ENCODE measurements around the gene NXNL2.

Gene NXNL2

DNA sequence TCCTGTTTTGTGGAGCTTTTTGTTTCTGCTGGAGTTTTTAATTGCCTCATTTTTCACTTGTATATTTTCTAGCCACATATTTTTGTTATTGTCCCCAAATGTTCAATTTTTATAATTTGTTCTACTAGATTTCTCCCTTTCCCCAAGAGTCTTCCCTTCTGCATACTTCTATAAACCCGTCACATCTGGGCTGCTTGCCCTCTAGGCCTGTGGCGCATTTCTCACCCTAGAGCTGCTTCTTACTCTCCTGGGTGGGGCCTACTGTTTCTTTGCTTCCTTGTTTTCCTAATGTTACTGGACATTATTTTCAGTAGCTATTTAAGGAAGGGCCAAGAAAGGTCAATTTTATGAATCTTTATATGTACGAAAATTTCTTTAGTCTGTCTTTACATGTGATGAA is 51.5 kb downstream of the NXNL2 start:
- no peak overlapping the region for H3K27ac ChIP-seq (ENCODE audit: low read length)
- no peaks in the 10 kb centered on the region for H3K4me1 ChIP-seq (ENCODE audit: low read length)
- peaks cover 5% of the 10 kb centered on the region; the same call in 1 of the 2 replicates for H3K27me3 ChIP-seq (ENCODE audit: low read depth, low read length)
- H2AFZ ChIP-seq (ENCODE audit: low read depth, low read length) = no peak overlapping the region
- H3K79me2 ChIP-seq (ENCODE audit: low read length) = no peaks in the 10 kb centered on the region
- no peak overlapping the region for H3K4me3 ChIP-seq (ENCODE audit: low read length)
- H3K4me2 ChIP-seq (ENCODE audit: low read length) = no peak overlapping the region
- no peaks in the 10 kb centered on the region for H4K20me1 ChIP-seq (ENCODE audit: insufficient read depth, low read length)
- H3K9me3 ChIP-seq (ENCODE audit: insufficient read depth, low read length) = no peaks in the 10 kb centered on the region
- H3K36me3 ChIP-seq (replicated peaks; ENCODE audit: low read depth, low read length) = no peaks in the 10 kb centered on the region
- no peak overlapping the region for H3K9ac ChIP-seq (ENCODE audit: low read length)
- TF ChIP-seq EZH2phosphoT487 (IDR thresholded peaks at IDR 0.05; ENCODE audit: low read depth) = no peak
- no peak for TF ChIP-seq CTCF (IDR thresholded peaks at IDR 0.05; ENCODE audit: low read depth, low read length)

- TF ChIP-seq EZH2phosphoT487 (IDR thresholded peaks at IDR 0.05; ENCODE audit: low read depth) (no peak), CTCF (IDR thresholded peaks at IDR 0.05; ENCODE audit: low read depth, low read length) (no peak)
- no peak overlapping the region for H3K4me3 ChIP-seq (ENCODE audit: low read length)
These were observed 52.2 kb downstream of the NXNL2 start for GRCh38 chr9:88587182-88587581.

GRCh38 chr9:88587885-88588649 is 53.1 kb downstream of the NXNL2 start:
- no peaks in the 10 kb centered on the region for H3K36me3 ChIP-seq (replicated peaks; ENCODE audit: low read depth, low read length)
- no peaks in the 10 kb centered on the region for H3K4me1 ChIP-seq (ENCODE audit: low read length)
- H3K27me3 ChIP-seq (ENCODE audit: low read depth, low read length) = peaks cover 5% of the 10 kb centered on the region
- no peak overlapping the region for H3K4me2 ChIP-seq (ENCODE audit: low read length)
- H3K27ac ChIP-seq (ENCODE audit: low read length) = no peak overlapping the region
- no peak for TF ChIP-seq CTCF (IDR thresholded peaks at IDR 0.05; ENCODE audit: low read depth, low read length)
- TF ChIP-seq EZH2phosphoT487 (IDR thresholded peaks at IDR 0.05; ENCODE audit: low read depth) = no peak
- H3K9ac ChIP-seq (ENCODE audit: low read length) = no peak overlapping the region
- H2AFZ ChIP-seq (ENCODE audit: low read depth, low read length) = no peak overlapping the region
- H3K9me3 ChIP-seq (ENCODE audit: insufficient read depth, low read length) = no peaks in the 10 kb centered on the region
- no peak overlapping the region for H3K4me3 ChIP-seq (ENCODE audit: low read length)
- H4K20me1 ChIP-seq (ENCODE audit: insufficient read depth, low read length) = no peaks in the 10 kb centered on the region
- H3K79me2 ChIP-seq (ENCODE audit: low read length) = no peaks in the 10 kb centered on the region

More at GRCh38 chr9:88587182-88587581, 52.2 kb downstream of the NXNL2 start:
- peaks cover 5% of the 10 kb centered on the region for H3K27me3 ChIP-seq (ENCODE audit: low read depth, low read length)
- no peaks in the 10 kb centered on the region for H3K9me3 ChIP-seq (ENCODE audit: insufficient read depth, low read length)
- no peaks in the 10 kb centered on the region for H4K20me1 ChIP-seq (ENCODE audit: insufficient read depth, low read length)
- no peaks in the 10 kb centered on the region for H3K4me1 ChIP-seq (ENCODE audit: low read length)
- no peak overlapping the region for H3K9ac ChIP-seq (ENCODE audit: low read length)
- no peak overlapping the region for H3K4me2 ChIP-seq (ENCODE audit: low read length)
- H3K36me3 ChIP-seq (replicated peaks; ENCODE audit: low read depth, low read length) = no peaks in the 10 kb centered on the region
- H3K27ac ChIP-seq (ENCODE audit: low read length) = no peak overlapping the region
- H3K79me2 ChIP-seq (ENCODE audit: low read length) = no peaks in the 10 kb centered on the region
- H2AFZ ChIP-seq (ENCODE audit: low read depth, low read length) = no peak overlapping the region

DNA sequence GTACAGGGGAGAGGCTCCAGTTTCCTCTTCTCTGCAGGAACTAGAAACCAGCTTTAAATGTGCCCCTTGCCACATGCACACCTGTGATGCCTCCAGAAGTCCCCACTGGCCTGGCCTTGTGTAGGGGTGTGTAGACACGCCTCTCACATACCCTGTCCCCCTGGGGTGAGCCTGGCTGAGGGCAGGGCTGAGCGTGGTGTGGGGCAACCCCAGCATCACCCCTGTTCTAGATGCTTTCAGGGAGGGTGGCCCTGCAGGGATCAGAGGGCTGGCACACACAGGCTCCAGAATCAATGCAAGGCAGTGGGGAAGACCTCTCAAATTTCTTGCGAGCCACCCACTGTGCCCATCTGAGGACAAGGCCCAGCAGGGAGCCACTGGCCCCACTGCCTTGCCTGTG is 54.7 kb downstream of the NXNL2 start:
- Histone ChIP-seq H3K4me2 (ENCODE audit: low read length) (no peak overlapping the region), H3K9me3 (ENCODE audit: insufficient read depth, low read length) (no peaks in the 10 kb centered on the region), H3K36me3 (replicated peaks; ENCODE audit: low read depth, low read length) (no peaks in the 10 kb centered on the region), H3K9ac (ENCODE audit: low read length) (no peak overlapping the region), H3K27ac (ENCODE audit: low read length) (no peak overlapping the region), H4K20me1 (ENCODE audit: insufficient read depth, low read length) (no peaks in the 10 kb centered on the region), H3K27me3 (ENCODE audit: low read depth, low read length) (no peaks in the 10 kb centered on the region; the same call in none of the 2 replicates), H2AFZ (ENCODE audit: low read depth, low read length) (no peak overlapping the region), H3K4me1 (ENCODE audit: low read length) (0 out of 2 replicates have a peak, but pooled peaks cover 3% of the 10 kb centered on the region), H3K79me2 (ENCODE audit: low read length) (no peaks in the 10 kb centered on the region), H3K4me3 (ENCODE audit: low read length) (no peak overlapping the region)
- no peak for TF ChIP-seq EZH2phosphoT487 (IDR thresholded peaks at IDR 0.05; ENCODE audit: low read depth)
- TF ChIP-seq CTCF (IDR thresholded peaks at IDR 0.05; ENCODE audit: low read depth, low read length) = no peak
